Amniotic stem cell (primary cell): ENCODE results near the gene DTX1.

Experiments
- DNase-seq: peaks from one replicate; lab custom pipeline; 2025; lab: John Stamatoyannopoulos, UW

The DTX1 gene

DNA sequence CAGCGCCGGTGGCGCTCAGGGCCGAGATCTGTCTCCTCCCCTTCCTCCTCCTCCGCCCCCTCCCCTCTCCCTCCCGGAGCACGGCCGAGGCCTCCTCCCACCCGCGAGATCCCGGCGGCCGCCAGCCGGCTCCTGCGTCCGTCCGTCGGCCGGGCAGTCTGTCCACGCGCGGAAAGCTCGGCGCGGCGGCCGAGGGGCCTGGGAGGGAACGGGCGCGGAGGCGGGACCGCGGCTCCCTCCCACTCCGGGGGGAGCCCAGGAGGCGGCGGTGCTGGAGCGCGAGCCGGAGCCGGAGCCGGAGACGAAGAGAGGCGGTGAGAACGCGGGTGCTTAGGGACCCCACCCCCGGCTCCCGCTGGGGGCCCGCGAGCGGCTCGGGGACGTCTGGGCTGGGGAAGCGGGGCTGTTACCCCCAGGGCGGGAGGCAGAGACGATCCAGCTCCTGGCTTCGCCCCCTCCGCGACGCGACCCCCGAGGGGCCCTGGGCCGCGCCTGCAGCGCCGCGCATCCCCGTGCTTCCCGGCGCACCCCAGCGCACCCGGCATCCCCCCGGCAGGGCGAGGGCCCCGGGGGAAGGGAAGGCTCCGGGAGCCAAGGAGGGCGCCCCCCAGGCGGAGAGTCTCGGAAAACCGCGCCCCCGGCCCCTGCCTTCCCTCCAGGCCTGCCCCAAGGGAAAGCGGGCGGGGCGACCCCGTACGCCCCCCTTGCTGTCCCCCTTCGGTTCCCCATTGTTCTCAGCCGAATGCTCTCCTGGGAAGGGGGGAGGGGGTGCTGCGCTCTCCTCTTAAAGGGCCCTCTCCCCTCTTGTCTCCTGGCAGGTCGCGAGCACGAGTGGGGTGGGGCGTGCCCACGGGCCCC is at the start of gene DTX1:
DTX1 (plus strand) TSS at position 100 of the 858 bp plus-strand sequence. CDS start 1,463 bp downstream, outside the sequence.
- no peak for DNase-seq

DNA sequence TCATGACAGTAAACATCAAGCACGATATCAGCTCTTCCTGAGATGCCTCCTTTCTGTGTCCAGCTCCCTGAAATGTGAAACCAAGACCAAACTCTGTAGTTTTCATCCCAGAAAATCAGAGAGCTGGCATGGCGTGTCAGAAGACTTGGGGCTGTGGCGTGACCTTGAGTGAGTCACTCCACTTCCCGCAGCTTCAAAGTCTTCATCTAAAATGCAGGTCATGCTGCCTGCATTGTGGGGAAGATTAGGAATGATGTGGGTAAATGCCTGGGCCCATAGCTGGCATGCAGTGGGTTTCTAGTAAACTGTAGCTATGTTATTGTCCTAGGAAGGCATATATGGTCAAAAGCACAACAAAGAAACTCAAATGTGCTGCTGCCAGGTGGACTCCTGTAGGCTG is 49.4 kb upstream of the DTX1 start:
- no peak for DNase-seq

DNA sequence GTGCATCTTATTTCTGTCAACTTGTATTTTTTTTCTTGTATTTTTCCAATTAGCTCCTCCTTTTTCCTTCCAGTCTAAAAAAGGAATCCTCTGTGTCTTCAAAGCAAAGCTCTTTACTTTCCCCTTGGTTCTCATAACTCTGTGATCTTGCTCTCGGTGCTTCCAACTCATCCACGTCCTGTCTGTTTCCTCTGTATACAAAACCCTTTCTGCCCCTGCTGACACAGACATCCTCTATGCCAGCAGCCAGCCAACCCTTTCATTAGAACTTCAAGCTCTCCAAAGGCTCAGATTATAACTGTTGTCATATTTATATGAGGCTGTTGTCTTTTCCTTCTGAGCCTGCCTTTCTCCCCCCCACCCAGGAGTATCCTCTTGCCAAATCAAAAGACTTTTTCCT is 45.8 kb upstream of the DTX1 start:
- DNase-seq, result no peak

DNA sequence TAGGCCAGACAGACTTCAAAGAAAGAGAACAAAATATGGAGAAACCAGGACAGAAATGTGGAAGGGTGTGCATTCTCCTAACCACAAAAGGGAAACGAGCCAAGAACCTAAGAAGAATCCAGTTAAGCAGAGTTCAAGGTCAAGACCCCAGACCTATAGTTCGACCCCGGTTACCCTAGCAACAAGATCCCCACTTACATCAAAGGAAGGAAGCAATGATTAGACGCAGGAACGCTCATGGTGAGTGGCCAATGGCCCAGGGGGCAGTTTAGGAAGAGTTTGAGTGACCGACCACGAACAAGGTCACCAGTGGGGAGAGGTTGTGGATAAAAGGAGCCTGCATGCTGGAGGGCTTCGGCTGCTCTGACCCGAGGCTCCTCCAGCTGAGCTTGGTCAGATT is 42.0 kb upstream of the DTX1 start:
- no peak for DNase-seq

DNA sequence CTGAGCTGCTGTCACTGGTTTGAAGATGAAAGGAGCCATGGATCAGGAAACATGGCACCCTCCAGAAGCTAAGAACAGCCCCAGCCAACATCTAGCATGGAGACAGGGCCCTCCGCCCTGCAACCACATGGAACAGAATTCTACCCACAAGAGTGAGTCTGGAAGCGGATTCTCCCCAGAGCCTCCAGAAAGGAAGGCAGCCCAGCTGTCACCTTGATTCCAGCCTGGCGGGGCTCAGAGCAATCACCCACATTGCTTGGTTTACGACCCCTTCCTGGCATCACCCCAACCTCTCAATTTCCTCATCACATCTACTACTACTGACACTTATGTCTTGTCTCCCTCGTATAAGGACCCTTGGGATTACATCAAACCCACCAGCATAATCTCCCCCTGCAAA is 39.7 kb upstream of the DTX1 start:
- no peak for DNase-seq

DNA sequence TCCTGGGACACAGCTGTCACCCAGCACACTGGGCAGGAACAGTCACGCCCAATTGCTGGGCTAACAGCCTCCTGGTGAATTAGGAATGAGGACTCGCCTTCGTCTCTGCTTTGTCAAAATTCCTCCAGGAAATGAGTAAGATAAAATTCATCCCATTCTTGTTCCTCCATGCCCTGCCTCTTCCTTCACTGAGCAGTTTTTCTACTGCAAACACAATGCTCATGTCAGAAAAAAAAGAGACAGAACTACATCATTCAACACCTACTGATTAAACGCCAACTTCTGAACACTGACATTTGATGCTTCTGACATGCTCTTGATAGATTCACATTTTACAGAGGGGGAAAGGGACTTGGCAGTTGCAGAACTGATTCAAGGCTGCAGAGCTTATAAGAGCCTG is 37.5 kb upstream of the DTX1 start:
- DNase-seq, result no peak

DNA sequence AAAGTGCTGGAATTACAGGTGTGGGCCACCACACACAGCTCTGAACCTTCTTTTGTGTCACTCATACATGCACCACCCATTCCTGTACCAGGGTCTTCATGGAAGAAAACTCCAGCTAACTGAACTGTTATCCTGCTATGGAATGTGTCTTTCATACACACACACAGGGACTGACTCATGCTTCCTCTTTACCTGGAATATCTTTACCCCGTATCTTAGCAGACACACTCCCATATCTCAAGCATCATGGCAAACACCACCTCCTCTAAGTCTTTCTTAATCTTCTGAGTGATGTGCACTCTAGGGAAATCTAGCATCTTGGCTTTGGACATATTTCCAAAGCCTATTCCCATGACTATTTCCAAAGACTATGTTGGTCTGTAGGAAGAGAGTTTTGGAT is 35.0 kb upstream of the DTX1 start:
- no peak for DNase-seq

DNA sequence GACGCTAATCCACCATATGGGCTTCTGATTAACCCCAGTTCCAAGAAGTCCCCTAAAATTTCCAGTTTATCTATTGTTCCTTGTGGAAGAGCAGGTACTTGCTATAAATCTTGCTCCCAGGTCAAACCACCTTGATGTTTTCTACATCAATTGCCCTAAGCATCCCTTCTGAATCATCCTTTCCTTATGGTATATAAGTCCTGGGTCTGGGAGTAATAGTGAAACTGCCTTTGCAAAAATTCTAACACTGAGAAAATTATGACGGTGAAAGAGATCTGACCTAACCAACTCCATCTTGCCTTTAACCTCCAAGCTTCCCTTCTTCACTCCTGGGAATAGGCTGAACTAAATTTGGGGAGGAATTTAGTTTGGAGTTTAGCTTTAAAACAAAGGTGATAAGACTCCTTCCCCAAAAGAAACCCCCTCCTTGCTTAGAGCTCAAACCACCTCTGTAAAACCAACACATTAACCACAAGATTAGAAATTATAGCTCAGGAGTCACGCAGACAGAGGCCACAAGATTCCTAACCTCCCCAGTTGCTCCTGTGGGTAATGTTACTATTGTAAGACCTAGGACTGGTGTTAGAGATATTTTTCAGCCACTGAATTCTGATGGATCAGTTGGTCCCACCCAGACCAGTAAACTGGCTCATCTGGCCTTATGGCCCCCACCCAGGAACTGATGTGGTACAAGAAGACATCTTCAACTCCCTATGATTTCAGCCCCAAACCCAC is 33.8 kb upstream of the DTX1 start:
- DNase-seq, result no peak

DNA sequence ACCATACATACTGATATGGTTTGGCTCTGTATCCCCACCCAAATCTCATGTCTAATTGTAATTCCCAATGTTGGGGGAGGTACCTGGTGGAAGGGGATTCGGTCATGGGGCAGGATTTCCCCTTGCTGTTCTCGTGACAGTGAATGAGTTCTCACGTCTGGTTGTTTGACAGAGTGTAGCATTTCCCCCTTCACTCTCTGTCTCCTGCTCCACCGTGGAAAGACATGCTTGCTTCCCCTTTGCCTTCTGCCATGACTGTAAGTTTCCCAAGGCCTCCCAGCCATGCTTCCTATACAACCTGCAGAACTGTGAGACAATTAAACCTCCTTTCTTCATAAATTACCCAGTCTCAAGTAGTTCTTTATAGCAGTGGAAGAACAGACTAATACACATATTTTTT is 28.8 kb upstream of the DTX1 start:
- no peak for DNase-seq

DNA sequence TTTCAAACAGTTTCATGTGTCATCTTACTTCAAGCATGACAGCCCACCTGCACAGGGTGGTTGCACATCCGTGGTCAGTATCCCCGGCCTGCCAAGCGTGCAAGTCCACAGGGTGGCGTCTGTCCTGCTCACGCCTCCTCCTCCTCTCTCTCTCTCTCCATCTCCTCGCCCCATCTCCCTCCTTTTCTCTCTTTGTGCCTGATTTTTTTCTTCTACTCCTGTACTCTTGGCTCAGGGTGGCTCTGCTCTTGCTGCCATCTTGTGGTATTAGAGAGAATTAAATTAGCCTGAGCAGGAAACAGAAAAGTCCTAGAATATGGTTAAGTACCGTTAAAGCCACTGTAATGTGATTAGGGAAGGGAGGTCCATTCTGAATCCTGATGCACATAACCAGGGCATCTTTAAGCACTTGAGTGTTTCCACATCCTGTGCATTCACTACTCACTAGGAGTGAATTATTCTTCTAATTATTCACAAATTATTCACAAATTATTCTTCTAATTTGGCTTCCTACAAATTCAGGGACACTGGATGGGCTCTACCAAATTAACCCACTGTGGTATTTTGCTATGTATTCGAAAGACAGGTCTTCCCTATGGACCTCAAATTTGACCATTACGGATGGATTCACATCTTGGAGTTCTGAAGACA is 25.5 kb upstream of the DTX1 start:
- DNase-seq, result peak; percentile 21

DNA sequence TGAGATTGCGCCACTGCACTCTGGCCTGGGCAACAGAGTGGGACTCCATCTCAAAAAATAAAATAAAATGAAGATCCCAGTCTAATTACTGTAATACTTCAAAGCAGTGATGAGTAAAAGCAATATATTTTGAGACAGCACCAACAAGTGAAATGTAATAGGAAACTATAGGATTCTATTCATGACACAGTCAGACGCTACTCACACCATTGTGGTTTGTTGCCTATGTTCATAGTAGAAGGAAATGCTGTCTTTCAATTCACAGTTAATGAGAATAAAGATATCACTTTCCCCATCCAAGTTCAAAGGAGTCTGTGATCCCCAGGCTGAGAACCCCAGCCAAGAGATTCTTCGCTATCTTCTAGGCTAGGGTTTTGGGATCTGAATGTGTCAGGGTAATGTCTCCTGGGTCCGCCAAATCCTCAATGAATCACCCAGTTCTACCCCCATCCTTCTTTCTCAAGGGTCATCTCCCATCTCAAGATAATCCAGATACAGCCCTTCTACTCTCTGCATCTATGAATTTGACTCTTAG is 16.6 kb upstream of the DTX1 start:
- no peak for DNase-seq

DNA sequence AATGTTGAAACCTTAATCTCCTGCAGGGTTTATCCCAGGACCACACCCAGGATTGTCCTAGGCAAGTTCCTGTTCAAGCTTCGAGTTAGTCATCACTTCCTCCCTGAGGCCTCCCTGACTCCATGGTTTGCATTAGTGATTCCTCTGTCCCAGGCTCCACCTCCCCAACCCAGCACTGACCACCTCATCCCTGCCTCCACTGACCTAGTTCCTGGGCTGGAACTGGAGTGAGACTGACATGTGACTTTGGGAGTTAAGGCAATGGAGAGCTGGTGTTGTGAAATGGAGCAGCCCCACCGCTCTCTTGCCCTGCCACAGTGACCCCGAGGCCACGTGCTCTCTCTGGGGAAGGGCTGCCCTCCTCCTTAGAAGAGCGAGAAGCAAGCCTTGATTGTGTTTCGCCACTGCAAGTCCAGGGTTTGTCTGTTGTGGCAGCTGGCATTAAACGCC is 15.8 kb upstream of the DTX1 start:
- DNase-seq, result no peak

DNA sequence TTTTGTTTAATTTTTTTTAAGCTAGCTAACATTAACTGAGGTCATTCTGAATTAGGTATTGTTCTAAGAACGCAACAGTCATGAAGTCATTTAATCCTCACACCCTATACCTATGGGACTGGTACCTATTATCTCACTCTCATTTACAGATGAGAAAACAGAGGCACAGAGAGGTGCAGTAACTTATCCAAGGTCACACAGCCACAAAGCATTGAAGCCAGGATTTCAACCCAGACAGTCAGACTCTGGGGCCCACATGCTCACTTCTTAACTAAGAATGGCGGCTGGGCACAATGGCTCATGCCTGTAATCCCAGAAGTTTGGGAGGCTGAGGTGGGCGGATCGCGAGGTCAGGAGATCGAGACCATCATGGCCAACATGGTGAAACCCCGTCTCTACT is 15.0 kb upstream of the DTX1 start:
- DNase-seq, result no peak

DNA sequence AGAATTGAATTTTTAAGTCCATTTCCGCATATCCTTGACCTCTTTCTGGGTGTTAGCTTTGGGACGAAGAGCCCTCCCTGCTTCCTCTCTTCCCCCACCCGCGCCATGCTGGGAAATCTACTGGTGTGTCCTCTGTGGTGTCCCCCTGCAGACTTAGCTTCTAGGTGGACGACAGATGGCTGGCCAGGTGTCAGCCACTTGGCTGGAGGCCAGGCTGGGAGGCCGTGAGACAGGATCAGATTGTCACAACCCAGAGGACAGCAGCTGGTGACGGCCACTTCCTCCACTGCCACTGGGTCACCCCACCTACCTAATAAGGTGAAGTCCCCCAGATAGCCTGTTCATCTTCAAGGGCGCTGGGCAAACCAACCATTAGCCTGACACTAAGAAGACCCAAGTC is 13.3 kb upstream of the DTX1 start:
- no peak for DNase-seq

DNA sequence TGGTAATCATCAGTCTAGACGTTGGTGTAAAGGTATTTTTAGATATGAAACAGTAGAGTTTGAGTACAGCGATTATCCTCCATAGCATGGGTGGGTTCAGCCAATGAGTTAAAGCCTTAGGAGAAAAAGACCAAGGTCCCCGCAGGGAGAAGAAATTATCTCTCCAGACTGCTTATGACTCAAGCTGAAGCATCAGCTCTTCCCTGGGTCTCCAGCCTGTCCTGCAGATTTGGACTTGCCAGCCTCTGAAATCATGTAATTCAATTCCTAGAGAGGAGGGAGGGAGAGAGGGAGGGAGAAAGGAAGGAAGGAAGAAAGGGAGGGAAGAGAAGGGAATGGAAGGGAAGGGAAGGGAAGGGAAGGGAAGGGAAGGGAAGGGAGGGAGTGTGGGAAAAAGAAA is 12.0 kb upstream of the DTX1 start:
- DNase-seq, result no peak

DNA sequence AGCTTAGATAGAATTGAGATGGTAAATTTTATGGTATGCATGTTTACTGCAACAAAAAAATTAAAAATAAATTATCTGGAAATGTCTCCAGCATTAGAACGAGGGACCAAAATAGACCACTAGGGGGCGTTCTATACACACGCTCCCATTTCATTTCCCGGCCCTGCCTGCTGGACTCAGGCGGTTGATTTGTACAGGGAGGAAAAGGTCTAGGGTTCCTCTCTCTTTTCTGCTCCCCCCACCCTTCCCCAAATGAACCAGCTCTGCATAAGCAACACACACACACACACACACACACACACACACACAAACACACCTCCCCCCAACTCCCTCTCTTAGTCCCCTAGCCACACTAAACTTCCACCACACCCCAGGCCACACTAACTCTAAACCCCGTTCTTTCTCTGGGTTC is 7.8 kb upstream of the DTX1 start:
- DNase-seq, result peak; percentile 63

DNA sequence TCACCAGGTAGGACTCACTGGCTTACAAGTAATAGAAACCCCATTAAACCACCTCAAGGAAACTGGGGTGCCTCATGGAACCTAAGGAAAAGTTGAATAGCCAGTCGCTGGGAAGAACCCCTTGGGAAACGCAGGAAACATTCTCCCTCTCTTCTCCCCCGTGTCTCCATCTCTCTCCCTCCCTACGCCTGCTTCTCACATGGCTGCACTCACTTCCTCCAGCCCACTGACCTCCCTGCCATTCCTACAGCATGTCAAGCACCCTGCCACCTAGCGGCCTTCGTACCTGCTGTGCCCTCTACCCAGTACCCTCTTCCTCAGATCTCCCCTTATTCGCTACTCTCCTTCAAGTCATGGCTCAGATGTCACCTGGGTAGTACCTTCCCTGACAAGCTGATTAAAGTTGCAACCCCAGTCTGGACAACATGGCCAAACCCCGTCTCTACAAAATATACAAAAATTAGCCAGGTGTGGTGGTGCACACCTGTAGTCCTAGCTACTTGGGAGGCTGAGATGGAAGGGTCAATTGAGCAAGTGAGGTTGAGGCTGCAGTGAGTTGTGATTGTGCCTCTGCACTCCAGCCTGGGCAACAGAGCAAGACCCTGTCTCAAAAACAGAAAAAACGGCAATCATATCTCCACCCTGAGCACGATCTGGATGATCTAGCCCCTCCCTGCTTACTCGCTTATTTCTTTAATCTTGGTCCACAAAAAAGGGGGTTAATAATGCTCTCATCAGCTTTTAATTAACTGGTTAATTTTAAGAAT is 6.4 kb upstream of the DTX1 start:
- DNase-seq, result no peak

DNA sequence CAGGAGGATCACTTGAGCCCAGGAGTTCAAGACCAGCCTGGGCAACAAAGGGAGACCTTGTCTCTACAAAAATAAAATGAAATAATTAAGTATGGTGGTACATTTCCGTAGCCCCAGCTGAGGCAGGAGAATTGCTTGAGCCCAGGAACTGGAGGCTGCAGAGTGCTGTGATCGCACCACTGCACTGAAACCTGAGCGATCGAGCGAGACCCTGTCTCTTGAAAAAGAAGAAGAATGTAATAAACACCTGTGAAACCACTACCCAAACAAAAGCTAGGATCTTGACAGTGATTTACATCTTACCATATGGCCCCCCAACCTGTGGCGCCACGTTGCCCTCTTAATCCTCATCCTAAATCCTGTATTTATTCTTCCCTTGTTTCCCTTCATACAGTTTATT is 5.7 kb upstream of the DTX1 start:
- DNase-seq, result no peak

DNA sequence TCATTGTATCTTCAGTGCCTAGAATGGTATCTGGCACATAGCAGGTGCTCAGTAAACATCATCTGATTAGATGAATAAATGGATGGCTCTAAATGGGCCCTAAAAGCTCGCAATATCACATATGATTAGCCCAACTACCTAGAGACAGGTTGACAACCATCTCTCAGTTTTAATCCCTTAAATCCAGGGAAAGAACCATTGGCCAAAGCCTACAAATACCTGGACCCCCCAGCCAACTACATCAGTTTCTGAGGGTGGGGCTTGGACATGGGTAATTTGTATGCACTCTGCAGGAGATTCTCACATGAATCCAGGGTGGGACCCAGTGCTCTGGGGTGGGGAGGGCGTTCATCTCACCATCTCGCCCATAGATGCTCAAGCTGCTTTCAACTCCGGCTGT is 4.8 kb upstream of the DTX1 start:
- no peak for DNase-seq

DNA sequence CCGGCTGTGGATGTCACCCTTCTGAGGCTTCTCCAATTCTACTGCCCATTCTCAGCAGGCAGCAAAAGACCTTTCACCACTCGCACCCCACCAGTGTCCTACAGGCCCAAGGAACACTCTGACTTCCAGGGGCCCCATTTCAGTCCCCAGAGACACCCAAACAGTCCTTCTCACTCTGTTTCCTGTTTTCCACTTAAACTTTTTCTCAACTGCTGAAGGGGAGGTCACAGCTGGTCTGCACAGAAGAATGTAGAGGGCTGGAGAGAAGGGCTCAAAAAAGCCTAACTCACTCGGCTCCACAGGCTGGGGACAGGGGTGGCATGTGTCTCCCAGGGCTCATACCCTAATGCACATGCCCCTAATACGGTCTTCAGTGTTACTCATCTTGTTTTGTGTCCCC is 4.2 kb upstream of the DTX1 start:
- no peak for DNase-seq

DNA sequence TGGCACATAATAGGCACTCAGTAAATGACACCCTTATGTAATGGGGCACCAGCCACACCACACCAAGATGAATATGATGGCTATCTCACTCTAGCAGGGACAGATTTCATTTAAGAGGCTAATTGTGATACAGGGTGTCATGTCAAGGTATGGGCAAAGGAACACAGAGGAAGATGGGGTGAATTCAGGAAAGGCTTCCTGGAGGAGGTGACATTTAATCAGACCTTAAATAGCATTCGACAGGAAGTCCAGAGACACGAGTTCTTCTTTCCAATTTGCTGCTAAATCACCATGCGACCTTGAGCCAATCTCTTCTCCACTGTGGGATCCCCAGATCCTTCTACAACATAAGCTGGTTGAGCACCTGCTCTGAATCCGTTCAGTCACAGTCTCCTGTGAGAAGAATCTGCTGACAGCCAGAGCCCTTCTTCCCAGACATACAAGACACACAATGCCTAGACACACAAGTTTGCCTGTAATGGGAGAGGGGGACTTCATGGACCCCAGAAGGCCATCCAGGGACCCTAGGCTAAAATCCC is 1.5 kb upstream of the DTX1 start:
- DNase-seq, result no peak
